Transverse colon (tissue), 4 donors: ENCODE measurements around the gene PI3. TPM values are rescaled to one million over a fixed set of nuclear protein-coding genes. Genes with fewer than 3 reads are reported as not detected.
"Not testable (repeated sequence)": the region's sequence is repeated elsewhere in the genome, so short reads cannot be mapped to it uniquely, and the experiment has no call there.

Experiments
- DNase-seq: peaks from one replicate; pipeline ENCODE4 v3.0.0-alpha.2; 2019
- H3K27ac ChIP-seq, 4 donors: fragments of 200-600 bp; sonication (generic); 2 replicates each; pipeline ENCODE4 v1.5.1; 2016 to 2018; ENCODE audit warnings: inconsistent platforms in 4 of 4
- H3K27me3 ChIP-seq: fragments of 200-600 bp; sonication (generic); 2 replicates; pipeline ENCODE4 v1.5.1; 2017; ENCODE audit warnings: inconsistent platforms
- H3K36me3 ChIP-seq, 4 donors: fragments of 200-600 bp; sonication (generic); 2 replicates each; pipeline ENCODE4 v1.5.1; 2017 to 2019; ENCODE audit warnings: inconsistent platforms in 4 of 4
- H3K4me1 ChIP-seq, 4 donors: fragments of 200-600 bp; sonication (generic); 2 replicates each; pipeline ENCODE4 v1.5.1; 2017 to 2020; ENCODE audit warnings: inconsistent platforms in 4 of 4
- H3K4me3 ChIP-seq, 4 donors: fragments of 200-600 bp; sonication (generic); 1 replicate in 1 of 4; 2 replicates in 3 of 4; pipeline versions ENCODE4 v1.5.1 to v1.6.1; 2017 to 2019; ENCODE audit warnings: inconsistent platforms in 4 of 4
- H3K9me3 ChIP-seq, 2 donors: fragments of 200-600 bp; sonication (generic); 2 replicates each; pipeline ENCODE4 v1.5.1; 2017 to 2019; ENCODE audit warnings: inconsistent platforms in 2 of 2
- CTCF ChIP-seq, 5 experiments: fragments of 200-600 bp in 3 of 5; fragments of 450-650 bp in 2 of 5; sonication (generic) in 3 of 5; IDR thresholded peaks; 1 replicate in 2 of 5; 2 replicates in 3 of 5; pipeline ENCODE4 v1.5.1; 2016 to 2017; ENCODE audit warnings: antibody characterized with exemption in 5 of 5, inconsistent platforms in 3 of 5, mild to moderate bottlenecking in 2 of 5, moderate library complexity in 1 of 5
- EP300 ChIP-seq: sonication (generic); formaldehyde crosslinking; IDR thresholded peaks from one replicate; pipeline ENCODE4 v1.6.1; 2017; ENCODE audit warnings: antibody characterized with exemption, low read depth
- POLR2A ChIP-seq: fragments of 450-650 bp; IDR thresholded peaks from one replicate; pipeline ENCODE4 v1.6.1; 2016; ENCODE audit warnings: antibody characterized with exemption, mild to moderate bottlenecking, moderate library complexity
- POLR2AphosphoS5 ChIP-seq, 3 donors: sonication (generic); formaldehyde crosslinking; IDR thresholded peaks; one replicate each; pipeline ENCODE4 v1.6.1; 2016; ENCODE audit warnings: antibody characterized with exemption in 3 of 3
- WGBS, 2 donors: methylation state at CpG; one replicate each; pipeline ENCODE4 v1.1.5; 2018; ENCODE audit warnings: low coverage in 1 of 2; 5-methylcytosine and 5-hydroxymethylcytosine counted together
- in situ Hi-C, 4 donors: fragments of 200-750 bp; cut with MboI; loops; one replicate each; pipeline versions ENCODE4 v1.15.0 to v1.15.1; 2017; ENCODE audit warnings: low sequenced_read_pairs in 3 of 4, low pct_ligation_motif_present in 1 of 4, low pct_unique_long_range_greater_than_20kb in 1 of 4
- intact Hi-C: fragments of 100-400 bp; cut with DNase I; formaldehyde crosslinking; loops from one replicate; pipeline ENCODE4 v1.15.1; 2023; ENCODE audit warnings: low total_unique reads
- total RNA-seq, 4 donors: library from RNA; depleted of rRNA; stranded (reverse); fragments of >200 nt; gene quantifications; one replicate each; pipeline ENCODE4 v1.1.0, GENCODE V29; 2016

PI3 gene
- 100 to 1,000 TPM in 3 of 4 donors, not detected in 1; 197 to 285 (median 250) TPM for total RNA-seq

GRCh38 chr20:45174434-45175364 lies at the start of gene PI3:
Gene PI3 (plus strand): TSS chr20:45174902. CDS start chr20:45174923, 21 bp downstream.
- Histone ChIP-seq H3K27me3 (no peaks in the 10 kb centered on the region), H3K4me1 (peaks cover 3 to 21% (median 16%) of the 10 kb centered on the region in 4 donors), H3K27ac (peak within 1 kb of the TSS; percentile 18 to 69 (median 47)), H3K9me3 (no peaks in the 10 kb centered on the region), H3K4me3 (no peak within 1 kb of the TSS), H3K36me3 (no peaks in the 10 kb centered on the region)
- in situ Hi-C loops (no loop called here), intact Hi-C loops (no loop called here)
- DNase-seq: peak; percentile 85
- WGBS, 2 donors: 33 to 58% methylated on average over 2 to 8 of the region's 8 CpGs
- TF ChIP-seq EP300 (no peak), POLR2A (peak; percentile 42)

GRCh38 chr20:45128099-45128498 lies 46.6 kb upstream of the PI3 start:
- 60 to 68% methylated on average over 1 to 2 of the region's 2 CpGs for WGBS, 2 donors
- TF ChIP-seq POLR2A: no peak
- TF ChIP-seq POLR2AphosphoS5 (IDR thresholded peaks at IDR 0.05): no peak
- no peak for TF ChIP-seq EP300
- TF ChIP-seq CTCF (IDR thresholded peaks at IDR 0.05): no peak
- Histone ChIP-seq H3K36me3 (no peaks in the 10 kb centered on the region), H3K4me3 (no peak overlapping the region), H3K27me3 (no peaks in the 10 kb centered on the region), H3K27ac (no peak overlapping the region), H3K9me3 (no peaks in the 10 kb centered on the region), H3K4me1 (no peaks in the 10 kb centered on the region)
- intact Hi-C loops (no loop called here), in situ Hi-C loops (no loop called here)
- no peak for DNase-seq

GRCh38 chr20:45136911-45137310 lies 37.8 kb upstream of the PI3 start:
- Histone ChIP-seq H3K27ac (no peak overlapping the region), H3K27me3 (no peaks in the 10 kb centered on the region), H3K9me3 (no peaks in the 10 kb centered on the region), H3K4me3 (no peak overlapping the region), H3K4me1 (peaks cover 0 to 9% (median 6%) of the 10 kb centered on the region in 4 donors), H3K36me3 (no peaks in the 10 kb centered on the region)
- 78% methylated on average over 2 of the region's 2 CpGs; no CpG with 5 or more reads in 1 of the 2 donors for WGBS, 2 donors
- TF ChIP-seq EP300: no peak
- TF ChIP-seq POLR2A: no peak
- TF ChIP-seq CTCF (IDR thresholded peaks at IDR 0.05): no peak
- no peak for TF ChIP-seq POLR2AphosphoS5 (IDR thresholded peaks at IDR 0.05)
- in situ Hi-C loops (no loop called here), intact Hi-C loops (no loop called here)
- no peak for DNase-seq

GRCh38 chr20:45138561-45139300 lies 36.0 kb upstream of the PI3 start:
- H3K9me3 ChIP-seq: no peaks in the 10 kb centered on the region
- H3K27me3 ChIP-seq: no peaks in the 10 kb centered on the region
- H3K4me1 ChIP-seq: peaks cover 0 to 9% (median 6%) of the 10 kb centered on the region in 4 donors
- peak; percentile 54 to 97 (median 75) for TF ChIP-seq CTCF (IDR thresholded peaks at IDR 0.05)
- TF ChIP-seq POLR2A: no peak
- TF ChIP-seq POLR2AphosphoS5 (IDR thresholded peaks at IDR 0.05): no peak
- TF ChIP-seq EP300: no peak
- H3K27ac ChIP-seq: peak overlapping the region; percentile 46 to 63 (median 56)
- 33 to 73% methylated on average over 3 to 20 of the region's 20 CpGs for WGBS, 2 donors
- H3K4me3 ChIP-seq: no peak overlapping the region
- in situ Hi-C loops: no loop called here
- no peaks in the 10 kb centered on the region for H3K36me3 ChIP-seq
- intact Hi-C loops: no loop called here
- peak; percentile 88 for DNase-seq

- H3K27me3 ChIP-seq, in situ Hi-C loops, intact Hi-C loops, H3K4me3 ChIP-seq, DNase-seq, H3K4me1 ChIP-seq, H3K9me3 ChIP-seq, H3K36me3 ChIP-seq, H3K27ac ChIP-seq: not testable (repeated sequence)
- whole genome bisulfite sequencing, 2 donors: 95% methylated on average over 5 of the region's 5 CpGs; no CpG with 5 or more reads in 1 of the 2 donors
Observed at GRCh38 chr20:45139733-45140375, 34.8 kb upstream of the PI3 start.
